HuH-7.5 (cell line): Measurements from ENCODE around the gene C5.
"Not testable (repeated sequence)": the region's sequence is repeated elsewhere in the genome, so short reads cannot be mapped to it uniquely, and the experiment has no call there.

Experiments
- DNase-seq: peaks from one replicate; pipeline ENCODE4 v3.0.0; 2011; ENCODE audit warnings: low spot score

C5 gene

DNA sequence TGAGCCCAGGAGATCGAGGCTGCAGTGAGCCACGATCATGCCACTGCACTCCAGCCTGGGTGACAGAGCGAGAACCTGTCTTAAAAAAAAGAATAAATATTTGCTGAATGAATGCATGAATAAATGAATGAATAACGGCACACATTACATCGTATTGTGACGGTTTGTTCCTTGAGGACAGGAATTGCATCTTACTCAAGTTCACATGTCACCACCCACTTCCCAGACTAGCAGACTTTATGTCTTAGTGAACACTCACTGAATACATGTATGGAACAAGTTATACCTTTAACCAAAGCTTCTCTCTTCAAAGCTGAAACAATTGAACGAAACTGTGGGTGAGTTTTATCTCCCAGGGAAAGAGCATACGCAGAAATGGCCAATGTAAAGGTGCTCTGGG is 70.3 kb downstream of the C5 start:
- DNase-seq, result no peak

DNA sequence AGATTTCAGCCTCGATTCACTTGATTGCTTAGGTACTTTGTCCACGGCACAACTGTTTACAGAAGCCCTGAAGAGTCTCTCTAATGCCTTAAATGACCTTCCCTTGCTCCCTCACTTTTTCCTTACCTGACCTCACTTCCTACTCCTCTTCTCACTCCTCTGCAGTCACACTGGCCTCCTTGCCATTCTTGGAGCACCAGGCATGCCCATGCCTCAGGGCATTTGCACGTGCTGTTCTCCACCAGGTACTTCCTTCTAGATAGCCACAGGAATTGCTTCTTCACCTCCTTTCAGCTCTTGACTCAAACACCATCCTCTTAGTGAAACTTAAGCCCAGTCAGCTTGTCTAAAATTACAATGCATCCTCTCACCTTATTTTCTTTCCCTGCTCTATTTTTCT is 71.1 kb downstream of the C5 start:
- no peak for DNase-seq

DNA sequence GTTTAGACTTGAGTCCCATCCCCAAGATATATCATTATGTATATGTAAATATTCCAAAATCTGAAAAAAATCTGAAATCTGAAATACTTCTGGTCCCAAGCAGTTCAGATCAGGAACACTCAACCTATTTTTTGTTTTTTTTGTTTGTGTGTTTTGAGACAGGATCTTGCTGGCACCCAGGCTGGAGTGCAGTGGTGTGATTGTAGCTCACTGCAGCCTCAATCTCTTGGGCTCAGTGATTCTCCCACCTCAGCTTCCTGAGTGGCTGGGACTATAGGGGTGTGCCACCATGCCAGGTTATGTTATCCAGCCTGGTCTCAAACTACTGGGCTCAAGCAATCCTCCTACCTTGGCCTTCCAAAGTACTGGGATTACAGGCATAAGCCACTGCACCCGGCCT is 72.8 kb downstream of the C5 start:
- no peak for DNase-seq

DNA sequence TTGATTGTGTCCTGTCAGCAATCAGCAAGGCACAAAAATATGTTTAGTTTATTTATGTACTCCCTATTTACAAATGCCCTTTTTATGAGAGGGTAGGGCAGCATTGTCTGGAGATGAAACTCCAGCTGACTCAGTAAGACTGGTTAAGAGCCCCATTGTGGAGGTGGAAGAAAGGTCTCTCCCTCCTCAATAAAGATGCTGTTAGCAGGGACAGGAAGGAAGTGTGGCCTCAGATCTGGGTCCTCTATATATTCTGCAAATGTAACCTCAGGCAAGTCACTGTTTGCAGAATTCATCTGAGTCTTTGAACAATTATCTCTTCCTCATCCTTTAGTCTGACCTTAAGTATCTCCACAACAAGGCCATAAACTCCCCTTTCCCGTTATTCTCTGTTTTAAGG is 75.2 kb downstream of the C5 start:
- DNase-seq, result no peak

DNA sequence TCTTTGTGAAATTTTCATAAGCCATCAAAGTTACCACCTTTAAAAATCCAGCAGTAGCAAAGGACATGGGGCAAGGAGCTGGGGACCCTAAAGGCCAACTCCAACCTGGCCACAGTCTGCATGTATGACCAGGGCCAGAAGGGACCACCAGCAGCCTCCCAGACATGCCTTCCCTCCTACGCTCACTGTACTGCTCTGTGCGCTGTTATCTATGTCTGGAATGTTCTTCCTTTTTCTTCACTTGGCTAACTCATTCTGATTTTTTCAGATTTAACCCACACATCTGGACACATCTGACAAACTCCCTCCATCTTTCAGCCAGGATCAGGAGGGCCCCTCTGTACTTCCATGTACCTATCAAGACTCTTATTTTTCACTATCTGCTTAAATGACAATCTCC is 75.9 kb downstream of the C5 start:
- DNase-seq, result no peak

DNA sequence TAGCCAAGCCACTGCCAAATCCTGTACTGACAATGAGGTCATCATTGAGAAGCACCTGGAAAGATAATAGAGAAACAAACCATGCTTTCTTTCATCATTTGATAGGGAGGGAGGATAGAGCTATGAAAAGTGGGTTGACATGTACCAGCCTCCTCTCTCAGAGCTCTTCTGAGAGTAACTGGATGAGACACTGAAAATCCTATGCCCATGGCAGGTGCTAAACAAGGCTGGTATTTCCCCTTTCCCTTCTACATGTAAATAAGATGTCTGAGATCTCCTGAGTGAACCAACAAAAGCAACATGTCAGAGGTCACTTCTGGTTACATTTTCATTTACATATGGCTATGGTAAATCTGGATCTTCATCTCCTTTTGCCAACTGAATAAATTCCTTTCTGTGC is 78.1 kb downstream of the C5 start:
- DNase-seq, result no peak

DNA sequence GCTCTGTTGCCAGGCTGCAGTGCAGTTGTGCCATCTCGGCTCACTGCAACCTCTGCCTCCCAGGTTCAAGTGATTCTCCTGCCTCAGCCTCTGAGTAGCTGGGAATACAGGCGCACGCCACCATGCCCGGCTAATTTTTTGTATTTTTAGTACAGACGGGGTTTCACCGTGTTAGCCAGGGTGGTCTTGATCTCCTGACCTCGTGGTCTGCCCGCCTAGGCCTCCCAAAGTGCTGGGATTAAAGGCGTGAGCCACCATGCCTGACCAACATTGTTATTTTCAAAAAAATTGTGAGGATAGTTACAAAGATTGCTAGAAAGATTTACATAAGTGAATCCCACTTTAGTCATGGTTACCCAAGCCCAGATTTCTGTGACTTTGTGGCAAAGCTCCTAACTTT is 78.6 kb downstream of the C5 start:
- not testable (repeated sequence) for DNase-seq

DNA sequence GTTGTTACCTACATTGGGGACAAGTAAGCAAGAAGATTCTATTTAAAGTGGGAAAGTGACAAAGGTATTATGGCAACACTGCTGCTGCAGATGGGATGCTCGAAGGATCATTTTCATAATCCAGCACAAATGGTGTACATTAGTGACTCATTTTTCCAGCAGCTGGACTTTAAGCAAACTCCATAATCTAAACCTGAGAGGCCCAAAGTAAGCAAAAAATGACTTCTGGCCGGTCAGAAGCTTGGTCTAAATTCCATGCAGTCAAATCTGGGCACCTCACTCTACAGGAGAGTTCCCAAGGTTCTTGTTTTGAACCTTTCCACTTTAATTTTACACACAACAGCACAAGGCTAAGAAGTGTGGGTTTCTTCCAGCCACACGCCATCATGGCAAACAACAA is 79.8 kb downstream of the C5 start:
- no peak for DNase-seq

DNA sequence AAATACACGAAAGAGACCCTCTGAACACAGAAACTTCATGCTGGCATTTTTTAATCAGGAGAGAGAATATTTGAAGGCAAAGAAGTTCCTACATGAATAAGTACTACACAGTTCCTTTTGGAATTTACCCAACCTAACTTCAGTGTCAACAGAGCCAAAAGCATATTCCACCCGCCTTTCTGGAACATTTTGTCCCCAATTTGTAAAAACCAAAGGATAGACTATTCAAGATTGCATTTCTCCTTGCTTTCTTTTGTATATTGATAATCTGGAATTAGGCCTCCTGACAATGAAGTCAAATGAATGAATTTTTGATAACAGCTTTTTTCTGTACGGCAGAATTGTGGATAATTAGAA is 84.1 kb downstream of the C5 start:
- DNase-seq, result no peak

DNA sequence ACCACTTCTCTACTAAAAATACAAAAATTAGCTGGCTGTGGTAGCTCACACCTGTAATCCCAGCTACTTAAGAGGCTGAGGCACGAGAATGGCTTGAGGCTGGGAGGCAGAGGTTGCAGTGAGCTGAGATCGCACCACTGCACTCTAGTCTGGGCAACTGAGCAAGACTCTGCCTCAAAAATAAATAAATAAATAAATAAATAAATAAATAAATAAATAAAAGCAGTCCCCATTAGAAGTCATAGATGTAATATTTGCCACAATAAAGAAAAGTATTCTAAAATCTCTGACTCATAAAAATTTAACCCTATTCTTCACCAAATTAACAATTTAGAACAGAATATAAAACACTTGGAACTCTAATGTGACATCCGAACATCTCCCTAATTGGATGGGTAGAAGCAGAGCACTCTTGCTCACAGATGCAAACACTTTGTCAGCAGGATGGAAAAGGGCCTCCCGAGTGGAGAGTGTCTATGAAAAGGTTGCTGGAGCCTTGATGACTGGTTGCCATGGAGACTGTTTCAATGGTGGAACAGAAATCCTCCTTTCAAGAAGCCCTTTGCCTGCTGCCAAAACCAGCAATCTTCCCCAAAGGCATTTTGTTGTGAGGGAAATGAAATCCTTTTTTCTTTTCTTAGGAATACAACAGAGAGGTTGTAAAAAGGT is 84.6 kb downstream of the C5 start:
- DNase-seq, result no peak

DNA sequence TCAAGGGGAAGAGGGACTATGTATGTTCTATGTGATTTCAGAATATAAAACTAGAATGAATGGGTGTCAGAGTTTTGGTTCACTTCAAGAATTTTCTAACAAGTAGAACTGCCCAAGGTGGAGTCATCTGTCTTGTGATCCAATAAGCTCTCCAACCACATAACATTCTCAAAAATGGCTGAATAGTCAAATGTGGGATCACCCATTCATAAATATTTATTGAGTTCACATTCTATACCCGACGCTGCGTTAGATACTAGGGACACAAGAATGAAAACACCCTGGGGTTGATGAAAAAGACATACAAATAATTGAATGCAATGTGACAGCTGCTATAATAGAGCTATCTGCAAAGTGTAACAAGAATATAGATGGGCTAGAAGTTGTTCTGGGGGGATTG is 88.1 kb downstream of the C5 start:
- DNase-seq, result no peak

DNA sequence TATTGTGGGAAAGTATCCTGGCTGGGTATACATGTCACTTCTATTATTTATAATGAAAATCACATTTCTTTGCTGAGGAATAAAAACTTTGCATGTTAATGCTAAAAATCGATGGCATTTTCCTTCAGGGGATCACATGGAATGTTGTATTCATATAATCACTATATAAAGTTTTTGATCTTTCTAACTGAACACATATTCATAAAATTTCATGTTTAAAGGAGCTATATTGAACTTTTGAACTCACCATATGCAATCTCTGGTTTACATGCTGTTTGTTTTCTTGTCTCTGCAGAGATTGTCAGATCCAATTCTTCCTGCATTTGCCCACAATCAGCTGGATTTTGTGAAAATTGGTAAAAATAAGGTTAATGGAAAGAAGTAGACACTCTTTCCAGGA is 90.1 kb downstream of the C5 start:
- DNase-seq, result no peak

DNA sequence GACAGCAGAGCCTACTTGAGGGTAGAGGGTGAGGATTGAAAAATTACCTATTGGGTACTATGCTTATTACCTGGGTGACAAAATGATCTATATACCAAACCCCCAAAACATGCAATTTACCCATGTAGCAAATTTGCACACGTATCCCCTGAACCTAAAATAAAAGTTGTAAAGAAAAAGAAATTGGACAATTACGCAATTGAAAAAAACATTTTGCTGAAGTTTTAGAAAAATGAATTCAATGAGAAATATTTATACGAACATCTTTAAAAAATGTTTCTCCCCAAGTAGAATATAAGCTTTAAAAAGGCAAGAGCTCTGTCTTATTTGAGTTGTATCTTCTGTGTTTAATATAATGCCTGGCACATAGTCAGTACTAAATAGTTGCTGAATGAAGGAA is 93.2 kb downstream of the C5 start:
- DNase-seq, result no peak

DNA sequence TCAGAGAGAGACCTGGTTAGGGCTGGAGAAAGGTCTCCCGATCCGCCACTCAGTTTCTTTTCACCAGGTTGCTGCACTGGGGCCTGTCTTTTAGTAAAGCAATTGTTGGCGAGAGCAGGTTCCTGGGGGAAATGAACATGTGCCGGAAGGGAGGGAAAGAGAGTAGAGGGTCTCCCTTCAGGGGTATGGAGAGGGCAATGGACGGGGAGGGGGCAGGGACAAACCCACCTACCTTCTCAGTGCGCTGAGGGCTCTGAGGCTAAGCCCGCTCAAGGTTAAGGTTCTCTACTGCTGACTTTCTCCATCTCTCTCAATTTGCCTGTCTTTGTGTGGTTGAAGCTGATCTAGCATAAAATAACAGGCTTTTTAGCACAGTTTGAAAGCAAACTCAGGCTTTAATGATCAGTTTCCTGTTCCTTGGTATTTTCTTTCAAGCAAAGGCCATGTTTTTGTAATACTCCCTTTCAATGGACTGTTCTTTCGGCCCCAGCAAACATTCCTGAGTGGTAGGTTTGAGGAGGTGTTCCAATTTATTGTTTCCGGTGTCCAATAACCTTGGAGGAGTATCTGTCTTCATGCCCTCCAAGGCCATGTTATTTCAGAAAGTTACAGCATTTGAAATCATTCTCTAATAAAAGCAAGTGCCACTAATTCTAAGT is 98.0 kb downstream of the C5 start:
- DNase-seq, result no peak

DNA sequence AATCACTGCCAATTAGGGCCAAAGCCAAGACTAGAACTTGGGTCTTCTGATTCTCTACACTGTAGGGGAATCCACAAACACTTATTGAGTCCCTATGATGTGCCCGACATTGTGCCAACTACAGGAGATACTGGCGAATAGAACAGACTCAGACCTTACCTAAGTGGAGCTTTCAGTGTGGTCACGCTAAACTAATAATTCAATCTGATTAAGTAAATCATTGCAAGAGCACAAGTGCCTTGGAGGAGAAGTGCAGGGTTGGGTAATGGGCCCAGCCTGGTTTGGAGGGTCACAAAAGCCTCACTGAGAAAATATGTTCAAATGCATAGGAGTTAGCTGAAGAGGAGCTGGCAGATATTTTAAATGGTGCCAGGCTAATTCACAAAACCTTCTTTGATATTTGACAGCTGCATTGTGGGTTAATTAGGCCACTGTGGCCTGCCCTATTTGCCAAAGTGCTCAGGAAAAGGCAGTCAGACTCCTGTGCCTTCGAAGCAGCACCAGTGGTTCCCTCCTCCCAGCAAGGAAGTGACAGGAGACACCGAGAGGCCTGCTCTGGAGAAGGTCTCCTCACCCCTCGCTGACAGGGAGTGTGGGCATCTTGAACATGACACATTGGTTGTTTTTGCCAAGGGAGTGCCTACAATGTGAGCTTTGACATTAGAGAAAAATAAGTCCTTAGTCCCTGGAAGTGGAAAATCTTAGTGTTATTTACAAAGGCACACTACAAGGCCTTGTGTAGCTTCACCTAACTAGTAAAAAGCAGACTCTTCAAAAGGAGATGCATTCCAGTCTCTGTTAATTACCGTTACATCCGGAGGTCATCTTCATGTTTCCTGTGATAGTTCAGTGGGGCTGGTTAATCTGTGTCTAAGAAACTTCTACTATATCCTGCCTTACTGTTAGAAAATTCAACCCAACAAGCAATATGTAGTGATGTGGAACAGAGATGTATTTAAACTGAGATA is 99.4 kb downstream of the C5 start:
- no peak for DNase-seq

DNA sequence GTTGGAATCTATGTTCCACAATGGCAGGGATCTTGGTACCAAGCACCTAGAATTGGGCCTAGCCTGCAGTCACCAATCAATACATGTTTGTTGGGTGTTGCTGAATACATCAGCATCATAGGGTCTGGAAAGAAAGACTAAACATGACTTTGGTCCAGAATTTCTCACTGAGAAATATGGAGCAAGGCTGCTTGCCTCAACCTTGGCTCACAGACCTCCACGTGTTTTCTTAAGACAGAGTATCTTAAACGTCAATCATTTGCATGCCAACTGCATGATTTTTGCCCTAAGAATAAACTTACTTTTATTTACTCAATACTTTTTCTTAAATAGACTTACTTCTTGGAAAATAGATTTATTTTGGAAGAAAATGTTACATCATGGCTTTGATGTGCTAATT is 100.8 kb downstream of the C5 start:
- DNase-seq, result no peak

DNA sequence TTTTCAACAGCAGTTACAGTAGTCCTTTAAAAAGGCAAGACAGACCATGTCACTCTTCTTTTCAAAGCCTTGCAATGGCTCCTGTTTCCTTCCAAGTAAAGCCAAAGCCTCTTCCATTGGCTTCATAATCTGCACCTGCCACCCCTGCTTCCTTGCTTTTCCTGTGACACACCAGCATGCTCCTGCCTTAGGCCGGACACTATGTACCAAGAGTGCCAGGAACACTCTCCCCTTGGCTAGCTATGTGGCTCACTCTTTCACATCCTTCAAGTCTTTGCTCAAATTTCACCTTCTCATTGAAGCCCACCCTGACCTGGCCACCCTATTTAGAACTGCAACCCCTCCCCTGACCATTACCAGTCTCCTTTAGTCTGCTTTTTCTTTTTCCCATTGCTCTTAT is 101.3 kb downstream of the C5 start:
- DNase-seq, result no peak

DNA sequence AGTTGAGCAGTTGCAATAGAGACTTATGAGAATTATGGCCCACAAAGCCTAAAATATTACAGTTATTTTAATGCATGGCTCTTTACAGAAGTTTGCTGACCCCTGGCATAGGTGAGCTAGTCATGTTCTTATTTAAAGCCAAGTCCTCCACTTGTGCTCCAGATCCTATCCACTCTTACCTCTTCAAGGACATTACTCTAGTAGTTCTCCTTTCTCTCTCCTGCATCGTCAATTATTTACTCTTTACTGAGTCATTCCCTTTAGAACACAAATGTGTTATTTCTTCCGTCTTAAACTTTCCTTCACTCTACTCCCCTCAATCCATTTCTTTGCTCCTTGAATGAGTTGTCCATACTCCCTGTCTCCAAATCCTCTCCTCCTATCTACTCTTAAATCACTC is 102.9 kb downstream of the C5 start:
- no peak for DNase-seq

DNA sequence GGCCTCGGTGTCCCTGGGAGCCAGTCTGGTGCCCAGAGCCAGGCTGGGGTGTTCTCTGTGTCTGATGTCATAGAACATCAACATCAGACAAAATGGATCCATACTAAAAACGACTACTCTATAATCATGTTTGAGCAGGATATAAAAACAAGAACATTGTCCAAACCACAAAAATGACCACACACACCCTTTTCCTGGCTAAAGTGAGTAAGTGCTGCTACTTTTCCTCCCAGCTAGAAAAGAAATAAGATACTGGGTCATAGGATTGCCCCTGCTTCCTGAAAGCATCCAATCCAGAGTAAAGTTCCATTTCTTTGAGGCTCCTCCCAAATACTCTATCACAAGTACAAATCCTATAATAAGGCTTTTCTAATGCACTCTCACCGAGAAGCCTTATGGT is 103.8 kb downstream of the C5 start:
- DNase-seq, result no peak

DNA sequence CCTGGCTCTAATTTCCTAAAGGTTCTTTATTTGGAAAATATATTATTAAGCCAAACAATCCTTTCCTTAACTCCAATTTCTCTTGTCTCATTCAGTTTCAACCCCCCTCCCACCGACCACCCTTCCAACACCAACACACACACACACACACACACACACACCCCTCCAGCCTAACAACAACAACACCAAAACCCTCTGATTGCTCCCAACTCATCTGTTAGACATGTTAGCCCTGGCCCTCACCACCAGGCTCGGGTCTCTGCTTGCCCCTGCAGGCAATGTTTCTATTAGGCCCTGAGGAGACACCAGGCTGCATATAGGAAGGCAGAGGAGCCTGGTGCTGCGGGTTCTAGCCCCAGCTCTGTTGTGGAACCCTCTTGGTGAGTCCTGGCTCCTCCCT is 105.1 kb downstream of the C5 start:
- DNase-seq, result no peak

DNA sequence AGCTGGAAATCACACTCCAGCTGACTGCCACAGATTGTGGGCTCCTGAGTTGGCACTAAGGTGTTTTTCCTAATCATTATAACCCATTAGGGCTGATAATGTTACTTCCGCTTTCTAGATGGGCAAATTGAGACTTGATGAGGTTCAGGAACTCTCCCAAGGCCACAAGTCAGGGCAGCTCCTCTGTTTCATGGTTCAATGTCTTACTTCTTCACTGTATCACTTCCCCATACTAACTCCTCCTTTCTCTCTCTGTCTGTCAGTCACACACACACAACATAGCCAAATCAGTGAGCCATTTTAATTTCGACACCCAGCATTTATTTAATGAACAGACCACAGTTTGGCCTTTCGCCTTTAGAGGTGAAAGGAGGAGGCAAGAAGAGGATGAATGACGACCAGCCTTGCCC is 105.6 kb downstream of the C5 start:
- DNase-seq, result no peak

DNA sequence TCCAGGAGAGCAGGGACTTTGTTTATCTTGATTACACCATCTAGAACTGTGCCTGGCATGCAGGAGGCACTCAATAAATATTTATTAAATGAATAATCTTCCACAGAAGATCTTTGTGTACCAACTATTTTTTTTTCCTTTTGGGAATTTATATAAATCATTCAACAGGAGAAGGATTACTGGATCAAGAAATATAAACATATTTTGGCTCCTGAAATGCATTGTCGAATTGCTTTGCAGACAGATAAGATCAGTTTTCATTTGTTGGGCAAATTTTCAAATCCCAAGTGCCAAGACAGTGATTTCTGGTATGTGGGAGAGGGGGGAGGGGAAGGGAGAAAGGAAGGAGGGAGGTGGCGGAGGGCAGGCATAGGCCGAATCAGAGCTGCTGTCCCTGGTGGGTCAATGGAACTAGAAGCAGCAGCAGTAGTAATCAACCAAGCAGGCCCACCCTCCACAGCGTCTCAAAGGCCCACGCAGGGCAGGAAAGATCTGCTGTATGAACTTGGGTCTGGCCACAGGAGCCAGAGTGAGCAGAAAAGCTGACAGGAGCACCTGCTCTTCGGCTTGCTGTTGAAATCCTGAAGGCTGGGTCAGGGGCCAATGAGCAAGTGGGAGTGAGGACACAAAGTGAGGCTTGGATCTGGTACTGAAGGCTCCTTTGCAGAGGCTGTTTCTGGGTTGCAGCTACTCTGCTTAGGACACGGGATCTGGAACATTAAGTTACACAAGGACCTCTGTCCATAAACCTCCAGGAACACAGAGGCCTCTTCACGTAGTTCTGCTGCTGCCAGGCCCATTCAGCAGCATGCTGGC is 107.7 kb downstream of the C5 start:
- DNase-seq, result no peak
